A673 (cell line): Measurements from ENCODE around the gene EFS. TPM values are rescaled to one million over a fixed set of nuclear protein-coding genes. Genes with fewer than 3 reads are reported as not detected.

Source experiments
- BruUV-seq: library from RNA; stranded (reverse); fragments of 400-500 nt; replicated peaks from 2 replicates; lab custom pipeline; 2021; lab: Mats Ljungman, UMichigan
- CTCF ChIA-PET: fragments of 300-600 bp; sonication (Branson Sonifier 250); formaldehyde crosslinking; loops from one replicate; lab custom pipeline; 2022; ENCODE audit warnings: antibody characterized with exemption; lab: Charles Lee
- POLR2A ChIA-PET: fragments of 300-600 bp; sonication (Branson Sonifier 250); formaldehyde crosslinking; loops from one replicate; lab custom pipeline; 2022; ENCODE audit warnings: antibody characterized with exemption; ENCODE audit not compliant: low non-redundant PET; lab: Charles Lee
- DNase-seq: peaks from one replicate; pipeline ENCODE4 v3.0.0-alpha.2; 2015; ENCODE audit warnings: low spot score
- H3K27ac ChIP-seq: fragments of 200-600 bp; sonication (generic); 2 replicates; pipeline ENCODE4 v1.5.1; 2016; ENCODE audit warnings: mixed run types, low read depth, mild to moderate bottlenecking, mixed read lengths, antibody characterized with exemption, low read length; ENCODE audit not compliant: poor library complexity, severe bottlenecking
- H3K27me3 ChIP-seq: fragments of 200-600 bp; sonication (generic); replicated peaks from 2 replicates; pipeline ENCODE4 v1.6.1; 2017; ENCODE audit warnings: mixed run types, low read depth, mild to moderate bottlenecking, mixed read lengths, antibody characterized with exemption, low read length; ENCODE audit not compliant: insufficient read depth, poor library complexity
- H3K36me3 ChIP-seq: fragments of 200-600 bp; sonication (generic); 2 replicates; pipeline ENCODE4 v1.6.1; 2016; ENCODE audit warnings: mixed run types, mild to moderate bottlenecking, mixed read lengths, antibody characterized with exemption, low read length; ENCODE audit not compliant: insufficient read depth, poor library complexity, severe bottlenecking
- H3K4me1 ChIP-seq: fragments of 200-600 bp; sonication (generic); 2 replicates; pipeline ENCODE4 v1.6.1; 2017; ENCODE audit warnings: mixed run types, mild to moderate bottlenecking, mixed read lengths, antibody characterized with exemption, low read length; ENCODE audit not compliant: insufficient read depth, poor library complexity, severe bottlenecking
- H3K4me3 ChIP-seq: fragments of 200-600 bp; sonication (generic); 2 replicates; pipeline ENCODE4 v1.5.1; 2016; ENCODE audit warnings: low read depth, mixed run types, mild to moderate bottlenecking, mixed read lengths, low read length; ENCODE audit not compliant: poor library complexity, severe bottlenecking
- H3K9me3 ChIP-seq: fragments of 200-600 bp; sonication (generic); 2 replicates; pipeline ENCODE4 v1.6.1; 2016; ENCODE audit warnings: mixed run types, low read depth, mild to moderate bottlenecking, mixed read lengths, antibody characterized with exemption, low read length; ENCODE audit not compliant: poor library complexity, severe bottlenecking
- EZH2 ChIP-seq: fragments of 200-600 bp; sonication (generic); IDR thresholded peaks from 2 replicates; pipeline ENCODE4 v1.6.1; 2017; ENCODE audit warnings: borderline replicate concordance, low read depth, mild to moderate bottlenecking, mixed read lengths, antibody characterized with exemption, low read length; ENCODE audit not compliant: poor library complexity, severe bottlenecking
- intact Hi-C: fragments of 100-400 bp; cut with micrococcal nuclease; formaldehyde crosslinking; loops from one replicate; pipeline ENCODE4 v1.10.0; 2022; ENCODE audit not compliant: unreplicated experiment
- total RNA-seq: library from RNA; stranded (reverse); gene quantifications from 2 replicates; pipeline ENCODE4 v1.2.3, GENCODE V29; 2021
- TF ChIP-seq, protein P1 (sequence below): fragments of 300-800, 200-600 bp; sonication (generic); conservative IDR thresholded peaks from 2 replicates; pipeline ENCODE4 v1.5.1; 2017; ENCODE audit warnings: low read depth, mild to moderate bottlenecking, antibody characterized with exemption, low read length, moderate library complexity, mixed read lengths

The EFS gene
- total RNA-seq, 1 experiment from 2014 or later = 55.9 TPM

- no TSS peak for BruUV-seq
- H3K4me1 ChIP-seq = no peaks in the 10 kb centered on the region
- H3K9me3 ChIP-seq = no peaks in the 10 kb centered on the region
- no peak overlapping the region for H3K4me3 ChIP-seq
- intact Hi-C loops = no loop called here
- H3K36me3 ChIP-seq = no peaks in the 10 kb centered on the region
- ChIA-PET POLR2A (no interaction called here), CTCF (no interaction called here)
- no peak overlapping the region for H3K27ac ChIP-seq
- peaks cover 11% of the 10 kb centered on the region for H3K27me3 ChIP-seq
- DNase-seq = no peak
- TF ChIP-seq, protein P1, sequence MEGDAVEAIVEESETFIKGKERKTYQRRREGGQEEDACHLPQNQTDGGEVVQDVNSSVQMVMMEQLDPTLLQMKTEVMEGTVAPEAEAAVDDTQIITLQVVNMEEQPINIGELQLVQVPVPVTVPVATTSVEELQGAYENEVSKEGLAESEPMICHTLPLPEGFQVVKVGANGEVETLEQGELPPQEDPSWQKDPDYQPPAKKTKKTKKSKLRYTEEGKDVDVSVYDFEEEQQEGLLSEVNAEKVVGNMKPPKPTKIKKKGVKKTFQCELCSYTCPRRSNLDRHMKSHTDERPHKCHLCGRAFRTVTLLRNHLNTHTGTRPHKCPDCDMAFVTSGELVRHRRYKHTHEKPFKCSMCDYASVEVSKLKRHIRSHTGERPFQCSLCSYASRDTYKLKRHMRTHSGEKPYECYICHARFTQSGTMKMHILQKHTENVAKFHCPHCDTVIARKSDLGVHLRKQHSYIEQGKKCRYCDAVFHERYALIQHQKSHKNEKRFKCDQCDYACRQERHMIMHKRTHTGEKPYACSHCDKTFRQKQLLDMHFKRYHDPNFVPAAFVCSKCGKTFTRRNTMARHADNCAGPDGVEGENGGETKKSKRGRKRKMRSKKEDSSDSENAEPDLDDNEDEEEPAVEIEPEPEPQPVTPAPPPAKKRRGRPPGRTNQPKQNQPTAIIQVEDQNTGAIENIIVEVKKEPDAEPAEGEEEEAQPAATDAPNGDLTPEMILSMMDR = no peak
- TF ChIP-seq EZH2 = no peak
These were observed 43.3 kb upstream of the EFS start for GRCh38 chr14:23408307-23408630.

DNA sequence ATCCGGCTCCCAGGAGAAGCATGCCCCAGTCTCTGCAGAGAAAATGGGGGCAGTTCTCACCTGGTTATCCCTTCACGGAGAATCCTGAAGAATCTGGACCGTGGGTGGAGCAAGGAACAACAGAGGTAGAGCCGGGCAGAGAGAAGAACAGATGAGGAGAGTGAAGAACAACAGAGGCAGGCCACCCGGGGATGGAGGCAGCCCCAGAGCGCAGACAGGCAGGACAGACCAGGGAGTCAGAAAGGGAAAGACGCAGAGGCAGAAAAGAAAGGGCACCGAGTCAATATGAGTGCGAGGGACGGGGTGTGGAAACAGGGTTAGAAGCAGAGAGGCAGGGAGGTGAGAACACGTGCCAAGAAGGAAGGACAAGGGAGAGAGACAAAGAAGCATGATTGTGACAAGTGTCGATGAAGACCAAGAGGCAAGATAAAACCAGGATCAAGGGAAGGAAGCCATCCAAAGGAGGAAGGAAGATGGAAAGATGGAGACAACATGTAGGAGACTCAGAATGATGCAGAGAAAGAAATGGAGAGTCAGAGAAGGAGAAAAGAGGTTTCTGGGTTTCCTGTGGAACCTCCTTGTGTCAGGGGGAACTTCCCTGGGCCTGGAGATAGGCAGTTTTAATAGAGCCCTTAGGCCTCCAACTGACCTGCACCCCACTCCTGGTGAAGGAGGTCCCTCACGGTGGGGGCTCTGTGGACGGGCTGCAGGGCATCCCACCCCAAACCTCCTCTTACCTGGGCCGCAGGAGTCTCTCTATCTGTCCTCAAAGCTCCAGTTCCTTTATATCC is 42.7 kb upstream of the EFS start, which contains the start of gene MYH6:
MYH6 (minus strand) TSS at position 758 of the 791 bp plus-strand sequence. CDS start 1,050 bp downstream, outside the sequence.
- intact Hi-C loops = no loop called here
- no peak for DNase-seq
- POLR2A ChIA-PET = no interaction called here
- no TSS peak for BruUV-seq
- TF ChIP-seq EZH2 = no peak
- TF ChIP-seq, protein P1 = no peak
- CTCF ChIA-PET = no interaction called here
- Histone ChIP-seq H3K4me3 (no peak within 1 kb of the TSS), H3K4me1 (no peaks in the 10 kb centered on the region), H3K9me3 (no peaks in the 10 kb centered on the region), H3K27ac (no peak within 1 kb of the TSS), H3K27me3 (peaks cover 11% of the 10 kb centered on the region), H3K36me3 (no peaks in the 10 kb centered on the region)

- ChIA-PET POLR2A (no interaction called here), CTCF (no interaction called here)
- Histone ChIP-seq H3K27me3 (peaks cover 14% of the 10 kb centered on the region), H3K4me1 (no peaks in the 10 kb centered on the region), H3K9me3 (no peaks in the 10 kb centered on the region), H3K36me3 (no peaks in the 10 kb centered on the region), H3K4me3 (no peak overlapping the region), H3K27ac (no peak overlapping the region)
- DNase-seq = no peak
- no peak for TF ChIP-seq EZH2
- TF ChIP-seq, protein P1 = no peak
- no TSS peak for BruUV-seq
- intact Hi-C loops = no loop called here
These were observed 41.9 kb upstream of the EFS start for GRCh38 chr14:23406725-23407355.
